GM12864 (cell line): ENCODE measurements around the gene ATF3.

ENCODE experiments used
- DNase-seq: peaks from one replicate; pipeline ENCODE4 v3.0.0-alpha.2; 2011; ENCODE audit warnings: low read depth
- H3K4me3 ChIP-seq: 2 replicates; pipeline ENCODE4 v1.5.1; 2011; ENCODE audit warnings: mild to moderate bottlenecking, low read depth, low read length, control low read depth
- CTCF ChIP-seq: IDR thresholded peaks from 2 replicates; pipeline ENCODE4 v1.5.1; 2011; ENCODE audit warnings: low read depth, mild to moderate bottlenecking, moderate library complexity, low read length, control low read depth, inconsistent platforms; ENCODE audit errors: missing control alignments

ATF3 gene

GRCh38 chr1:212600980-212601379, 7.6 kb upstream of the ATF3 start:
- DNase-seq: no peak
- H3K4me3 ChIP-seq: no peak overlapping the region
- no peak for TF ChIP-seq CTCF

GRCh38 chr1:212601524-212601923, 7.0 kb upstream of the ATF3 start:
- no peak for DNase-seq
- TF ChIP-seq CTCF: no peak
- no peak overlapping the region for H3K4me3 ChIP-seq

DNA sequence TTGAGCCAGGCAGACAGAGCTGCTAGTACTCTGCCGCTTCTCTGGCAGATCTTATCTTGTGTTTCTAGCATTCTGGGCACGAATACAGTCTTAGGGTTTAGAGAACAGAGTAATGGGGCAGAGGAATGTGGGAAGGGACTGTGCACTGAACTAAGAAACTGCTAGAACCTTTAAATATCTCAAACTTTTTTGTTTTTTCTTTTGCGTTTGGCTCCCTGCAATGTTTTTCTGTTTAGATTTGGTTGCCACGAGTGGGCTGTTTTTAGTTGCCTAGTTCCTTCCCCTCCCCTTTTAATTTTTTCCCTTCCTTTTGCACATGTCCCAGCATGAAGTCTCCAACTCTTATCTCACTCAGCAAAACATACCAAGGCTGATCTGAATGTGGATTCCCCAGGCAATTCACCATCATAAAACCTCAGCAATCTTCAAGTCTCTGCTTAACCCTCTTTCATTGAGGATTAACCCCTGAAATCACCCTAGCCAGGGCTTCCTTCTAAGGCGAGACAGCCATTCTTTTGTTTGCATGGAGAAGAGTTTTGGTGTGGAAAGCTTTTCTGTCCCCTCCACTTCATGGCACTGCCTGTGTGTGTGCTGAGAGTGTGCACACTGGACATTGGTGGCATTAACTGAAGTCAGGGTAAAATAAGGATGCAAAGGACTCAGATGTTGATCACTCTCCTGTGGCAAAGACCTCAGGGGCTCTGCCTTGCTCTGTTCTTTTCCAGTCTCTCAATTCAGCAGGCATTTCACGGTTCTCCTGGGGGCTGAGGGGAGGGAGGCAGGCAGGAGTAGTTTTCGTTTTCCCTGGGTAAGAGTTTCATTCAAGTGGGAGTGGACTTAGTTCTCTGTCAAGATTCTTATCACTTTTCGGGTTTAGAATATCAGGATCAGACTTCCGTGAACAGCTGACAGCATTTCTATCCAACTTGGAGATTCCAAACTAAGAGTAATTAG, 2.8 kb upstream of the ATF3 start:
- TF ChIP-seq CTCF: no peak
- no peak overlapping the region for H3K4me3 ChIP-seq
- DNase-seq: no peak

GRCh38 chr1:212606395-212607205, 2.0 kb upstream of the ATF3 start:
- no peak for TF ChIP-seq CTCF
- no peak for DNase-seq
- H3K4me3 ChIP-seq: peak overlapping the region; percentile 84

DNA sequence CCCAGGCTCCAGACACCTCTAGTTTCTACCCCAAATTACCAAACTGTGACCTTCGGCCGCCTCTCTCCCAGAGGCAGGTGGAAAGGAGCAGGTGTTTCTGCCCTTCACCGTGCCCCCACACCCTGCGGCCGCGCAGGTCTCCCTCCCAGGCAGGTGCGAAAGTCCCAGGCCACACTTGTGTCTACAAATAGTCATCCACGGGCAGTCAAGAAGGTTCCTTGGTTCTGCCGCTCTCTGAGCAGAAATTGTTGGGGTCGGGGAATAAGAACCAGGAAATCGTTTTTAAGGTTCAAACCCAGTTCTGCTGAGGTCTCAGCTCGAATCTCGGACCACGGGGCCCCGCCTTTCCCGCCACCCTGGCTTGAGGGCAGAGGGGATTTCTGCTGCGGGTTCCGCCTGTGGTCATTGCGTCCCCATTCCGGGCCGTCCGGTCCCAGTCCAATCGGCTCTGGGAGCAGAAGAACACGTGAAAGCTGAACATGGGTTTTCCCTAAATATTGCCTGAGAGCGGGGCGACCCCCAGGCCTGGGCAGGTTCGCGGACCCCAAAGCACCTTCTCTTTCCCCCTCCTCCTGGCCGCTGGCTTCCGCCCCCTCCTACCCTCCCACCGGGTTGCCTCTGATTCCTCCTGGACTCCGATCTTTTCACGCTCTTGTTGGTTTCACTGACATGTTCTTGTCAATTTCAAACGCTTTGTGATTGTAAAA, 1.2 kb upstream of the ATF3 start:
- peak overlapping the region; percentile 84 for H3K4me3 ChIP-seq
- no peak for TF ChIP-seq CTCF
- DNase-seq: no peak

DNA sequence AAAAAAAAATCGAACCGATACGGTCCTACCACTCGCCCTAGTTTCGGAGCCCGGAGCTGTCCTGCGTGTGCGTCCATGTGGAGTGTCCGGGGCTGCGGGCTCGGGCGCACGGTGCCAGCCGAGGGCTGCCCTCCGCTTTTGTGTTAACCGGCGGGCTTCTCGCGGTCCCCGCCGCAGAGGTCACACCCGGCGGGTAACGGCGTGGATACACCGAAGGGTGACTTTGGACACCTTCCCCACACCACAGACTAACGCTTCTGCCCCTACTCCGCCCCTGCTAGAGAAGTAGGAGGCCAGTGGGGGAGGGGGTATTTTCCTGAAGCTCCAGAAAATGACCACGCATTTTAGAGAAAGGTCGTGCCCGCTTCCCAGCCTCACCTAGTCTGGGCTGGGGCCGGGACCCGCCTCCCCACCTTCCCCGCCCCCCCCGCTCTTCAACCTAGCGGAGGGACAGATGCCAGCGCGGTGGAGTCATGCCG, 609 bp upstream of the ATF3 start:
- DNase-seq: no peak
- peak overlapping the region; percentile 84 for H3K4me3 ChIP-seq
- TF ChIP-seq CTCF: no peak
